ENCODE data around the gene TINCR. TPM values are rescaled to one million over a fixed set of nuclear protein-coding genes. Genes with fewer than 3 reads are reported as not detected.

The TINCR gene
- total RNA-seq, 2 experiments from 2014 or later = 0.74 to 1.6 TPM

- Histone ChIP-seq H3K9me3 (ENCODE audit: control insufficient read depth in 1 of 2, insufficient read depth in 1 of 2, low read length in 2 of 2) (no peaks in the 10 kb centered on the region), H3K4me1 (ENCODE audit: insufficient read depth, low read length) (peaks cover 18% of the 10 kb centered on the region), H3K27me3 (ENCODE audit: control insufficient read depth in 1 of 2, insufficient read depth in 2 of 2, low read length in 2 of 2) (no peaks in the 10 kb centered on the region), H3K4me3 (ENCODE audit: low read length) (no peak overlapping the region), H3K27ac (ENCODE audit: low read depth in 1 of 2, low read length in 2 of 2) (peak overlapping the region; percentile 7 to 21), H3K36me3 (ENCODE audit: insufficient read depth, low read length) (peaks cover 60% of the 10 kb centered on the region)
- CTCF ChIA-PET = interaction anchor here (0.8 kb wide), 1 partner anchor 263 kb away, joined by 3 read pairs; no protein-coding TSS in a partner anchor
- ATAC-seq (ENCODE audit: poor library complexity) (peak; percentile 55), DNase-seq (peak in 10 of 14 experiments; percentile 9 to 75 (median 34))
- intact Hi-C loops (cut with DNase I, micrococcal nuclease) = no loop called here
- TF ChIP-seq, protein P1, sequence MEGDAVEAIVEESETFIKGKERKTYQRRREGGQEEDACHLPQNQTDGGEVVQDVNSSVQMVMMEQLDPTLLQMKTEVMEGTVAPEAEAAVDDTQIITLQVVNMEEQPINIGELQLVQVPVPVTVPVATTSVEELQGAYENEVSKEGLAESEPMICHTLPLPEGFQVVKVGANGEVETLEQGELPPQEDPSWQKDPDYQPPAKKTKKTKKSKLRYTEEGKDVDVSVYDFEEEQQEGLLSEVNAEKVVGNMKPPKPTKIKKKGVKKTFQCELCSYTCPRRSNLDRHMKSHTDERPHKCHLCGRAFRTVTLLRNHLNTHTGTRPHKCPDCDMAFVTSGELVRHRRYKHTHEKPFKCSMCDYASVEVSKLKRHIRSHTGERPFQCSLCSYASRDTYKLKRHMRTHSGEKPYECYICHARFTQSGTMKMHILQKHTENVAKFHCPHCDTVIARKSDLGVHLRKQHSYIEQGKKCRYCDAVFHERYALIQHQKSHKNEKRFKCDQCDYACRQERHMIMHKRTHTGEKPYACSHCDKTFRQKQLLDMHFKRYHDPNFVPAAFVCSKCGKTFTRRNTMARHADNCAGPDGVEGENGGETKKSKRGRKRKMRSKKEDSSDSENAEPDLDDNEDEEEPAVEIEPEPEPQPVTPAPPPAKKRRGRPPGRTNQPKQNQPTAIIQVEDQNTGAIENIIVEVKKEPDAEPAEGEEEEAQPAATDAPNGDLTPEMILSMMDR (IDR thresholded peaks at IDR 0.05) = no peak
- H3K4me3 Mint-ChIP-seq = peak overlapping the region; percentile 54
- H3K27ac Mint-ChIP-seq = peak overlapping the region; percentile 62
- H3K9me3 Mint-ChIP-seq = no peaks in the 10 kb centered on the region
- no peaks in the 10 kb centered on the region for H3K27me3 Mint-ChIP-seq
- POLR2A ChIA-PET = interaction anchor here (1.2 kb wide), 1 partner anchor 10 kb away, joined by 3 read pairs; no protein-coding TSS in a partner anchor
- peaks cover 59% of the 10 kb centered on the region for H3K36me3 Mint-ChIP-seq (ENCODE audit: low read depth)
- peaks cover 14% of the 10 kb centered on the region for H3K4me1 Mint-ChIP-seq (ENCODE audit: low read depth)
These were observed 17.9 kb upstream of the TINCR start for GRCh38 chr19:5585461-5586299.

GRCh38 chr19:5580161-5580571 is 12.4 kb upstream of the TINCR start:
- no peak for ATAC-seq (ENCODE audit: poor library complexity)
- Histone ChIP-seq H3K4me1 (ENCODE audit: insufficient read depth, low read length) (peaks cover 11% of the 10 kb centered on the region), H3K27me3 (ENCODE audit: control insufficient read depth in 1 of 2, insufficient read depth in 2 of 2, low read length in 2 of 2) (no peaks in the 10 kb centered on the region), H3K9me3 (ENCODE audit: control insufficient read depth in 1 of 2, insufficient read depth in 1 of 2, low read length in 2 of 2) (no peaks in the 10 kb centered on the region), H3K36me3 (ENCODE audit: insufficient read depth, low read length) (peaks cover 12% of the 10 kb centered on the region), H3K4me3 (ENCODE audit: low read length) (no peak overlapping the region), H3K27ac (ENCODE audit: low read depth in 1 of 2, low read length in 2 of 2) (no peak overlapping the region)
- H3K27ac Mint-ChIP-seq = no peak overlapping the region
- H3K4me3 Mint-ChIP-seq = no peak overlapping the region
- POLR2A ChIA-PET = no interaction called here
- H3K36me3 Mint-ChIP-seq (ENCODE audit: low read depth) = peaks cover 13% of the 10 kb centered on the region
- H3K4me1 Mint-ChIP-seq (ENCODE audit: low read depth) = peaks cover 10% of the 10 kb centered on the region
- DNase-seq = no peak
- intact Hi-C loops (cut with DNase I, micrococcal nuclease) = no loop called here
- no peaks in the 10 kb centered on the region for H3K9me3 Mint-ChIP-seq
- TF ChIP-seq, protein P1 (IDR thresholded peaks at IDR 0.05) = no peak
- no peaks in the 10 kb centered on the region for H3K27me3 Mint-ChIP-seq
- CTCF ChIA-PET = no interaction called here

- DNase-seq (no peak), ATAC-seq (ENCODE audit: poor library complexity) (no peak)
- Mint-ChIP-seq H3K27me3 (no peaks in the 10 kb centered on the region), H3K4me3 (no peak overlapping the region), H3K36me3 (ENCODE audit: low read depth) (peaks cover 13% of the 10 kb centered on the region), H3K4me1 (ENCODE audit: low read depth) (peaks cover 10% of the 10 kb centered on the region), H3K9me3 (no peaks in the 10 kb centered on the region), H3K27ac (no peak overlapping the region)
- CTCF ChIA-PET = no interaction called here
- Histone ChIP-seq H3K27me3 (ENCODE audit: control insufficient read depth in 1 of 2, insufficient read depth in 2 of 2, low read length in 2 of 2) (no peaks in the 10 kb centered on the region), H3K4me1 (ENCODE audit: insufficient read depth, low read length) (peaks cover 10% of the 10 kb centered on the region), H3K9me3 (ENCODE audit: control insufficient read depth in 1 of 2, insufficient read depth in 1 of 2, low read length in 2 of 2) (no peaks in the 10 kb centered on the region), H3K27ac (ENCODE audit: low read depth in 1 of 2, low read length in 2 of 2) (no peak overlapping the region), H3K4me3 (ENCODE audit: low read length) (no peak overlapping the region), H3K36me3 (ENCODE audit: insufficient read depth, low read length) (peaks cover 11% of the 10 kb centered on the region)
- TF ChIP-seq, protein P1 (IDR thresholded peaks at IDR 0.05) = no peak
- POLR2A ChIA-PET = no interaction called here
- intact Hi-C loops (cut with DNase I, micrococcal nuclease) = loop anchor here (2.0 kb wide), 1 partner anchor 531 kb away; no protein-coding TSS in a partner anchor
These were observed 11.9 kb upstream of the TINCR start for GRCh38 chr19:5579697-5580096.

Data from CD4-positive, alpha-beta T cell (primary cell).